SHP77 (cell line): ENCODE measurements around the gene PGF.
A peak's percentile ranks its signal among the peaks of the same experiment; 100 is the strongest.

Experiments used
- DNase-seq, 2 experiments: peaks; one replicate each; lab custom pipeline; 2025; lab: John Stamatoyannopoulos, UW

PGF gene

GRCh38 chr14:74919421-74920165 is 35.8 kb downstream of the PGF start:
- DNase-seq, result no peak

DNA sequence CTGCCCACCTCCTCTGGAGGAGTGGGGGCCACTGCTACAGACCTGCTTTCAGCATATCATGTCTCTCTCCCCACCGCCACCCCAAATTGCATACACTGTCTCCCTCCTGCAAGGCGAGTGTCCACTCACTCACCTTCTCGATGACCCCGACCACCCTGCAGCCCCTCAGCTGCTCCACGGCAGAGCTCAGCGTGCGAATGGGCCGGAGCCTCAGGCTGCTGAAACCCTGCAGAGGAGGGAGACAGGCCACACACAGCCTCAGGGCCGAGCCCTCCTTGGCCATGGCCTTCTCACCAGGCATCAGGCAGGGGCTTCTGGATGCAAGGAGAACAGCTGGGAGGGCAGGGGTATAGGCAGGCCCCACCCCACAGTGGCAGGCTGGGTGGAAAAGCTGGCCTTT is 37.0 kb downstream of the PGF start:
- no peak for DNase-seq

GRCh38 chr14:74917646-74918081 is 37.7 kb downstream of the PGF start:
- no peak for DNase-seq

DNA sequence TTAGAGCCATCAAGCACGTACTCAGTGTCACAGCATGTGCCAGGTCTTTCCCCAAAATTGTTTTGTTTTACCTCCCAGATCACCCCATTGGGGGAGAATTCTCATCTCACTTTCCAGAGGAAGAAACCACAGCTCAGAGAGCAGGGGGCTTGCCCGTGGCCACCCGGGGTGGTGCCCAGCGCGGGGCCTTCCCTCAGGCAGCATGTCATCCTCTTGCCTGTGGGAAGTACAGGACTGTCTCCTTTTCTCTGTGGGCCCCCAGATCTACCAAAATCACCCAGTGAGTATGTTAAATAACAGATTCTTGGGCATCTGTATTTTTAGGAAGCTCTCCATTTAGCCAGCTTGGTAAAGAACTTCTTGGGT is 38.2 kb downstream of the PGF start:
- no peak for DNase-seq

DNA sequence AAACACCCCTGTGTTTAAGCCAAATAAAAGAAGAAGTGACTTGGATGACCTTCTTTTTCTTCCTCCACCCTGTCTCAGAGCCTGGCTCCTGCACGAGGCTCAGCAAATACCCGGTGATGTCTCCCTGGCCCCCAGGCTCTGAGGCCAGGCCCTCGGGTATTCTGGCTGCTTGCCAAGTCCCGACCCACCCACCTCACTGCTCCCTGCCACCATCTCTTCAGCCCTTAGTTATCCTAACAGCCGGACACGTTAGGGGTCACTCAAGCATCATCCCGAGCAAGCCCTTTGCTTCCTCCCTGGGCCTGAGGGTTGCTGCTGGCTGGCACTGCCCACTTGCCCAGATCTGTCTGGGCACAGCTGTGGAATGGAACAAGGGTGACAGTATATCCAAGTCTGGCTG is 39.6 kb downstream of the PGF start:
- no peak for DNase-seq

- no peak for DNase-seq
These were observed 40.0 kb downstream of the PGF start for GRCh38 chr14:74915426-74915825.

DNA sequence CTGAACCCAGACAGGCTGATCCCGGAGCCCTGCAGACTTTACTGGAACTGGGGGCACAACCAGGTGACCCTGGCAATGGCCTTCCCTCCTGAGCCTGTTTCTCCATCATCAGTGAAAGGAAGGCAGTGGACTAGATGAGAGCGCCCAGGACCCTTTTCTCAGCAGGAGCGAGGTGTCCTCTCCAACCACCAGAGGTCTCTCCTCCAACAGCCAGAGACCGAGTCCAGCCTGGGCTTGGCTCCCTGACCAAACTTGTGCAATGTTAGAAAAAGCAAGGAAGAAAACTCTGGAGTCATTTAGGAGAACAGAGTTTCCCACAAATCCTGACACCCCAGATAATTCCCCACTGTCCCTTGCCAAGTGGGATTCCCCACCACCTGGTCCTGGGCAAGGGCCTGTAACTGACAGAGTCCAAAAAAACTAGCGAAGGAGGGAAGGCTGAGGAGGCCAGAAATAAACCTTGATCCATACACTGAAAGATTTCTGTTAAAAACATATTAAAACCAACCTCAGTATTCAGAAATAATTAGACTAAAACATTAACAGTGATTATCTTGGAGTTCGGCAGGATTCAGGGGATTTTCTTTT is 41.3 kb downstream of the PGF start:
- peak; percentile 12 to 48 for DNase-seq

DNA sequence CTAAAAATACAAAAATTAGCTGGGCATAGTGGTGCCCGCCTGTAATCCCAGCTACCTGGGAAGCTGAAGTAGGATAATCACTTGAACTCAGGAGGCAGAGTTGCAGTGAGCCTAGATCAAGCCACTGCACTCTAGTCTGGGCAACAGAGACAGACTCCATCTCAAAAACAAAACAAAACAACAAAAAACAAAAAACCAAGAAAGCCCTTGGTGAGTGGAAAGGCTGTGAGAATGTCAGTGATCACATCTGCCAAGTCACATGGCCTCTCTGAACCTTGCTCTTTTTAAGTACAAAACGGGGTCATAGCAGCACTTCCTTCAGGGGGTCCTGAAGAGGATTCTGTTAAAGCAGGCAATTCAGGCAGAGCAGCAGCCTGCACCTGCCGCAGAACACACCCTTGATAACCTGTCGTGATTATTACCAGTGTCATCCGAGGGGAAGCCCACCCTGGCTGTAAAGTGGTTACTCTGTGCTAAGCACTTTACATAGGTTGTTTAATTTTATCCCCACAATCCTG is 41.9 kb downstream of the PGF start:
- DNase-seq, result no peak

- no peak for DNase-seq
These were observed 42.6 kb downstream of the PGF start for GRCh38 chr14:74912801-74913200.

DNA sequence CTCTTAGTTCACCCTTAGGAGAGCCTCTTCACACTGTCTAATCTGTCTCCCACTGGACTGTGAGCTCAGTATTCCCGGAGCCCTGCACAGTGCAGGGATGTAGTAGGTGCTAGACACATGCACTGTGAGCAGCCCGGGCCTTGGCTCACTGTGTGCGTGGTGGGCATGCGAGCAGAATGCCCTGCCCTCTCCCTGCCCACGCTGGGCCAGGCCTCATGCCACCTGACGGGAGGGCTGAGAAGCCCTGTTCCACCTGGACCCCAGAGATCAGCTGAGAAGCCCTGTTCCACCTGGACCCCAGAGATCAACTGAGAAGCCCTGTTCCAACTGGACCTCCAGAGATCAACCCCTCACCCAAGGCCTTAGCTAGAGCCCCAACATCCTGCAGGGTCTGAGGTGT is 43.3 kb downstream of the PGF start:
- no peak for DNase-seq

DNA sequence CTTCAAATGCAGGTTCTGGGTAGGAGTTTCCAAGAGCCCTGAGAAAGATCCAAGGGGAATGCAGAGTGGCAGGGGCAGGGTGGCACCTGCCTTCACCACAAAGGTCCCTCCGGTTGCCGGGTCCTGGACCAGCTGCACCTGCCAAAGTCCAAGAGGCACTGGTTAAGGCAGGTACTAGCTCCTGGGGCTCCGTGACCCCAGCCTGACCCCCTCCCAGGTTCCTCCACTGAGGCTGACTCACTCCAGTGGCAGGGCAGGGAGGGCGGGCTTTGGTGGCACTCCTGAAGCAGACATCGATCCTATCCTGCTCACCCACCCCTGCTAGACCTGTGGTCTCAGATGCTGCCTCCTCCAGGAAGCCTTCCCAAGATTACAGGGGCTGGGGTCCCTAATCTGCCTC is 43.7 kb downstream of the PGF start:
- DNase-seq, result no peak

DNA sequence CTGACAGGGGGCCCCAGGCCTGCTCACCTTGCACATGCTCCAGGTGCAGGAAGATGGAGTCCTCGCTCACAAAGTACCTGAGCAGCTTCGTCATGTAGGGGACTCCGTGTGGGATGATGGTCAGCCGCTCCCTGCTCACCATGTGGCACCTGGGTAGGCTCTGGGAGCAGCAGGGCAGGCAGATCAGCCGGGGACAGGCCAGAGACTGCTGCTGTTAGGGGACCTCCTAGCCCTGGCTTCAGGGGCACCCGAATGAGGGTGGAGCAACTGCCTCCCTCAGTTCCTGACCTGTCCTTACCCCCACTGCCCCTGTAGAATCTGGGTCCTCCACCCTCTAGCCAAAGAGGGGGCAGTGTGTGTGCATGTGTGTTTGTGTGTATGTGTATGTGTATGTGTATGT is 44.2 kb downstream of the PGF start:
- DNase-seq, result no peak

DNA sequence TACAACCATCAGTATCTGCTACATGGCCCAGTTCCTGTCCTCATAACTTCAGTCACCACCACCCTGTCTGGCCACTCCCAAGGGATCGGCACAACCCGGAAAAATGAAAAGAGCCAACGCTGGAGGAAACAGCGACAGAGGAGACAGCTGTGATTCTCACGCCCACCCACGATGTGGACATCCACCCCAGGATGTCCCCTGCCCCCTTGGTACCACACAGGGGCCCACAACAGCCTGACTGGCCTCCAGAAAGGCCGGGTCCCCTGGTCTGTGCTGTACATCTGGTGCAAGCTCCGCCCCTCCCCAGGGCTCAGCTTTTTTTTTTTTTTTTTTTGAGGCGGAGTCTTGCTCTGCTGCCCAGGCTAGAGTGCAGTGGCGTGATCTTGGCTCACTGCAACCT is 44.8 kb downstream of the PGF start:
- DNase-seq, result no peak

DNA sequence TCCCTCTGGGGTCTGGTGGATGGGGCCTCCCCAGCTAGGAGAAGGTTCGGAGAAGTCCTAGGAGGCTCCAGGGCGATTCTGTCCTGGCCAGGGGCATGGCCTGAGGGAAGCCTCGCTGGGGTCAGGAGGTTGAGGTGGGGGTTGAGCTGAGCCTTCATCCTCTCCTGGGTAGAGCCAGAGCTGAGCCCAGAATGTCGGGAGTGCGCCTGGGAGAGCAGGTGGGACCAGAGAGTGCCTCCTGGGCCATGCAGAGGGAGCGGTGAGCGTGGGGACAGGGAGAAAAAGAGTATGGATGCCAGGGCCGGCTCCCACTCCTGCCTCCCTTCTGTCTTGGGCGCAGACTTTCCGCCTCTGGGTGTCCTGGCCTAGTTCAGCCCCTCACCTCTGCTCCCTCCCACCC is 45.5 kb downstream of the PGF start:
- DNase-seq, result no peak

- no peak for DNase-seq
These were observed 45.9 kb downstream of the PGF start for GRCh38 chr14:74909501-74909900.

DNA sequence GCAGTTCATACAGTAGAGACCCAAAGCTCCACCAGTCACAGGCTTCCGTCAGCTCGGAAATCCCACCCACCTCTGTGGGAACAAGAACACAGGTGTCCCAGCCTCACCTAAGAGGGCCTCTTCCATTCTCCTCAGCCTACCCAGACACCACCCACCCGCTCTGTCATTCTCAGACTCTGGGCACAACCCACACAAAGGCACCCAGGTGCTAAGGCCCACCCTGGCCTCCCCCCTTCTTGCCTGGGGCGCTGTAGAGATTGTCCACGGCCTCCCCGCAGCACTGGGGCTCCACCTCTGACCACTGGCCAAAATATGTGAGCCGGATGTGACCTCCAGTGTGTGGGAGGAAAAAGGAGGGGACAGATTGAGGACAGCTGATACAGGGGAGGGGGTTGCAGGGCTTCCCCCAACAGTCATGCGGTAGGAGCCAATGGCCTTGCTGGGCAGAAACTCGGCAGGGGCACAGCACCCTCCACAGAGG is 46.5 kb downstream of the PGF start:
- no peak for DNase-seq

- no peak for DNase-seq
These were observed 47.7 kb downstream of the PGF start for GRCh38 chr14:74907744-74908143.

DNA sequence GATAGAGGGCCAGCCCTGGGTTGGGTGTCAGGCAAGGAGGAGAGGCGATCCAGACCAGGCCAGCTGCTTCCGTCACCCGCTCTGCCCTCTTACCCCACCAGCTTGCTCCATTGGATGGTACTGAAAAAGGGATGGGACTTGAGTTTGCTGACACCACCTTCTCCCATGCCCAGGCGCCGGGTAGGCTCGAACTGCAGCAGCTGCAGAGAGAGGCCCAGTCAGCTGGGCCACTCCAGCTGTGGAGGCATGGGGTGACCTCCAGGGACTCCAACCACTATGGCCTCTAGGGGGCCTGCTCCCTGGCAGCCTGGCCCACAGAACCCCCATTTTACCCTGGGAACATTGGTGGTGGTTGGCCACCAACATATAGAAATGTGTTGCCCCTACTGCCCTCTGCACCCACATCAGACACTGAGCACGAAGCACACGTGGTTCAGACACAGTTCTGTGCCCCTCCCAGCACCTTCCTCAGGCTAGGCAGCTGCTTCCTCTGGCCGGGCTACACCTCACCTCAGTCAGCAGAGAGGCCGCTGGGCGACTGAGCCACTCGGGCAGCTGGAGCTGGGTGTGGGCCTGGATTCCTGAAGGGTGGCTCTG is 48.4 kb downstream of the PGF start:
- DNase-seq, result no peak

GRCh38 chr14:74905595-74906142 is 49.7 kb downstream of the PGF start:
- peak; percentile 34 to 36 for DNase-seq

DNA sequence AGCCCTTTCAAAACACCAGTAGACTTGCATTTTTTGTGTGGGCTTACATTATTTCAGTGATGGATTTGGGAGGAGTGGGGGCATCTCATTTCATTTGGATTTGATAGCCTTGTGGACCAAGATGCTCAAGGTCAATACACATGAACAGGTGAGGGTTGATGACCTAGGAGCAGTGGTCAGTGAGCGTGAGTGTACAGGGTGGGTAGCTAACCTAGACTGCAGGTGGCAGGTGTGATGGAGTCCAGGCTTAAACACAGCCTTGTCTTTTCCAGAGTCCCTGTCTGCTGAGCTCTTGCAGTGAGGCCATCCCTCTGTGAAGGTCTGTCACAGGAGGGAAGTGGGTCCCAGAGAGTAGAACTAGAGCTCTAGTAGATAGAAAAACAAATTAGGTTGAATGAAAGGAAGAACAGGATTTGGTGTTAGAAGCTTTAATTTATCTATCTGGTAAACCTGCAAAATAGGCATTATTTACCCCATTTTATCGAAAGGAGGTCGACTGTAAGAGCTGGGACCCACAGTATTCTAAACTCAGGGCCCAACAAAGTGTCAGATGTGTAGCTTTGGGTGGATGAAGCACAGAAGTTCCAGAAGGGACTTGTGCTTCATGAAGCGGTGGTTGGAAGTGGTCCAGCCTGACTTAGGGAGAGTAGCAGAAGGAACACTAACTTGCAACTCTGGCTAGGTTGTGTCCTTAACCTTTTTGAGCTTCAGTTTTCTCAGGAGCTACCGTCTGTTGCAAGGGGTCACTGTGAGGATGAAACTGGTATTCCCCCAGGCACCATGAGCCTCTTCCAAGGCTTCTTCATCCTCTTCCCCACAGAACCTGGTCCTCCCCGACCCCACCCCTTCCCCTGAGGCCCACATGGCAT is 50.5 kb downstream of the PGF start:
- no peak for DNase-seq

DNA sequence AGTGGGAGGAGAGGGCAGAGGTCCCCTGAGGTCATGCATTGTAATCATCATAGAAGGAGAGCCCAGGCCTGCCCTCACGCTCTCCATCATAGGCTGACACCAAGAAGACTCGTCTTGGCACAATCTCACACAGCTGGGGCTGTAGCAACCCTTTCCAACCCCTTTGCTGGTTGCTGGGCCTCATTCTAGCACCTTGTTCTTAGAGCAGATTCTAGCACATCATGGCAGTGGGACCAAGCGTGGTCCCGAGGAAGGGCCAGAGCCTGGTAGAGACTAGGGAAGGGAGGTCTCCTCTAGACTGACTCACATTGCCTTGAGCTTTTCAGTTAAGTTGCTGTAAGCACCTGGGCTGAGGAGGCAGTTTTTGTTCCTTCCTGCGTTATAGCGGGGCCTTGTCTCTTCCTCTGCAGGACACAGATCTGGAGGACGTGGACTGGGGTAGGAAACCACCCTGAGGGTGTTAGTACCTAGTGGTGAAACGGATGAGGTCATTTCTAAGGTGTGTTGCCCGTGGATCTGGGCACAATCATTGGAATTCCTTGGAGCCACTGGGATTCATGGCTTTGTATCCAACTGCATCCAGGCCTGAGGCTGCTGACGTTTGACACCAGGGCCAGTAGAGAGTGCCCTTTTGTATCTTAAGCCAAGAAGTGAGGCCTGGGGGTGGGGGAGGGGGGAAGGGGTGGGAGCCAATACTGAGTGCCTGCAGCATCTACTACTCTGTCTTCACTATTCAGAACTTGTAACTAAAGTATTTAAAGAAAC is 52.3 kb downstream of the PGF start:
- DNase-seq, result no peak
